ENCODE data around the gene TMEM63B.
"Not testable (repeated sequence)": the region's sequence is repeated elsewhere in the genome, so short reads cannot be mapped to it uniquely, and the experiment has no call there.

Gene TMEM63B

DNA sequence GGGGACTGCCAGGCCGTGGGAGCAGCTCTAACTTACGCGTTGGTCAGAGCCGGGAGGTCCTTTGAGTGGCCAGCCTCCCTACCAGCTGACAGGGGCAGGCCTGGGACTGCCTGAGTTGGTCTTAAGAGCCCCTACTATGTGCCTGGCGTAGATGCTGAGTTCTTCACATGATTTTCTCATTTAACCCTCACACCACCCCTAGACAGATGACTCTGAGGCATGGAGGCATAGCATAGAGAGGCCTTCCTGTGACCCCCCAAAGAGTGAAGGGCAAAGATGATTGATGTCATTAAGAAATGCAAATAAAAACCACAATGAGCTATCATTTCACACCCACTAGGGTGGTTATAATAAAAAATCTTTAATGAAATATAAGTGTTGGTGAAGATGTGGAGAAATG lies 36.9 kb upstream of the TMEM63B start:
- TF ChIP-seq, protein P1, sequence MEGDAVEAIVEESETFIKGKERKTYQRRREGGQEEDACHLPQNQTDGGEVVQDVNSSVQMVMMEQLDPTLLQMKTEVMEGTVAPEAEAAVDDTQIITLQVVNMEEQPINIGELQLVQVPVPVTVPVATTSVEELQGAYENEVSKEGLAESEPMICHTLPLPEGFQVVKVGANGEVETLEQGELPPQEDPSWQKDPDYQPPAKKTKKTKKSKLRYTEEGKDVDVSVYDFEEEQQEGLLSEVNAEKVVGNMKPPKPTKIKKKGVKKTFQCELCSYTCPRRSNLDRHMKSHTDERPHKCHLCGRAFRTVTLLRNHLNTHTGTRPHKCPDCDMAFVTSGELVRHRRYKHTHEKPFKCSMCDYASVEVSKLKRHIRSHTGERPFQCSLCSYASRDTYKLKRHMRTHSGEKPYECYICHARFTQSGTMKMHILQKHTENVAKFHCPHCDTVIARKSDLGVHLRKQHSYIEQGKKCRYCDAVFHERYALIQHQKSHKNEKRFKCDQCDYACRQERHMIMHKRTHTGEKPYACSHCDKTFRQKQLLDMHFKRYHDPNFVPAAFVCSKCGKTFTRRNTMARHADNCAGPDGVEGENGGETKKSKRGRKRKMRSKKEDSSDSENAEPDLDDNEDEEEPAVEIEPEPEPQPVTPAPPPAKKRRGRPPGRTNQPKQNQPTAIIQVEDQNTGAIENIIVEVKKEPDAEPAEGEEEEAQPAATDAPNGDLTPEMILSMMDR (conservative IDR thresholded peaks at IDR 0.05; ENCODE audit: low read depth, low read length) = no peak
- no peak overlapping the region for H3K4me3 ChIP-seq (ENCODE audit: low read depth, low read length)

GRCh38 chr6:44091356-44091755 lies 36.0 kb upstream of the TMEM63B start:
- not testable (repeated sequence) for DNase-seq (ENCODE audit: low read depth); H3K4me3 ChIP-seq (ENCODE audit: low read depth, low read length)

More for the DNA sequence above, 36.9 kb upstream of the TMEM63B start:
- no peak for DNase-seq (ENCODE audit: low read depth)

GRCh38 chr6:44091981-44092884 lies 35.1 kb upstream of the TMEM63B start:
- H3K4me3 ChIP-seq (ENCODE audit: low read depth, low read length) = no peak overlapping the region
- DNase-seq (ENCODE audit: low read depth) = no peak
- TF ChIP-seq, protein P1 (conservative IDR thresholded peaks at IDR 0.05; ENCODE audit: low read depth, low read length) = no peak

DNA sequence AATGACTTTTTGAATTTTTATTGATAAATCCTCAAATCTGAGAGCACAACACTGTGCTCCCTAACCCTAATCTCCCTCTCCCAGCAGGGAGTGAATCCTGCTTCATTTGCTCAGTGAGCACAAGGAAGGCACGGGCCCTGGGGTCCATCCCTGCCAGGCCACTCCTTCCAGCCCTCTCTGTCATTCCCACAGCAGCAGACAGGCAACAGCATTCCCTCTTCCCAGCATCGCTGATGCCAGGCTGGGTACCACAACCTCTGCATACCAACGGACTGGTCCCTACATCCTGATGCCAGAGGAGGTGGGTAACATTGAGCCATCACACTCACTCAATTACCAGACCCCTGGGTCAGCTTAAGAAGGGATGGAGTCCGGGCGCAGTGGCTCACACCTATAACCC lies 34.3 kb upstream of the TMEM63B start:
- TF ChIP-seq, protein P1 (conservative IDR thresholded peaks at IDR 0.05; ENCODE audit: low read depth, low read length) = no peak
- no peak for DNase-seq (ENCODE audit: low read depth)
- no peak overlapping the region for H3K4me3 ChIP-seq (ENCODE audit: low read depth, low read length)

- TF ChIP-seq, protein P1 (conservative IDR thresholded peaks at IDR 0.05; ENCODE audit: low read depth, low read length) = no peak
- no peak for DNase-seq (ENCODE audit: low read depth)
- no peak overlapping the region for H3K4me3 ChIP-seq (ENCODE audit: low read depth, low read length)
Observed at GRCh38 chr6:44093750-44094402, 33.5 kb upstream of the TMEM63B start.

DNA sequence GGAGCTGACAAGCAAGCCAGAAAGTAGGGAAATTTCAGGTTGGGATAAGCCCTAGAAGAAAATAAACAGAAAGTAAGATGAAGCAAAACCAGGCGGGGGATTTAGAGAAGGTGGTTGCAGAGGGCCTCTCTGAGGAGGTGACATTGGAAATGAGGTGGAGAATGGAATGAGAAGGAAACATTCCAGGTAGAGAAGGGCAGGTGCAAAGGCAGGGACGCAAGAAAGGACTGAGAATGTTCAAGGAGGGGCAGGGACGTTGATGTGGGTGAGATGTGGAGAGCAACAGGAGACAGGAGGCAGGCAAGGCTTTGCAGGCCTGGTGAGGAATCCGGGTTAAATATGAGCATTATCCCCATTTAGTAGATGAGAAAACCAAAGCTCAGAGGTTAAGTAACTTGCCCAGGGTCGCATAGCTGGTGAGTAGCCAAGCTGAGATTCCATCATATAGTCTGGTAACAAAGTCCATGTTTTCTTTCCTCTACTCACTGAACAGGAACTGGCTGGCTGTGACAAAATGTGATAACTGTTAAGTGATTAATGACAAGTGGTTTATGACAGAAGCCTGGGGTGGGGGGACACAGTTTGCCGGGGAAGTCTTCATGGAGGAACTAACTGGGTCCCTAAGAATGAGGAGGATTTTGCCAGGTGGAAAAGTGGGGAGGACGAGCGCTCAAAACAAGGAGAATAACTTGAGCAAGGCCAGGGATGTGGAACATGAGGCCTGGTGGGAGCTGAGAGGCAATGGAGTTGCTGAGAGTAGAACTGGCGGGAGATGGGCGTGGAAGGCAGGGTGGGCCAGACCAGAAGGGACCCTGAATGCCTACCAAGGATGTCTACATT lies 32.7 kb upstream of the TMEM63B start:
- TF ChIP-seq, protein P1 (conservative IDR thresholded peaks at IDR 0.05; ENCODE audit: low read depth, low read length) = no peak
- DNase-seq (ENCODE audit: low read depth) = no peak
- no peak overlapping the region for H3K4me3 ChIP-seq (ENCODE audit: low read depth, low read length)

GRCh38 chr6:44095243-44095623 lies 32.1 kb upstream of the TMEM63B start:
- DNase-seq (ENCODE audit: low read depth); H3K4me3 ChIP-seq (ENCODE audit: low read depth, low read length): not testable (repeated sequence)

Data from choroid plexus epithelial cell (primary cell).